NT2/D1 (cell line): ENCODE results near the gene HMGB4.

Source experiments
- YY1 ChIP-seq: IDR thresholded peaks from 2 replicates; pipeline ENCODE4 v1.6.1; 2011; ENCODE audit not compliant: insufficient read length, insufficient read depth
- ZNF274 ChIP-seq: IDR thresholded peaks from 2 replicates; pipeline ENCODE4 v1.6.1; 2011; ENCODE audit warnings: mild to moderate bottlenecking, low read depth, low read length

DNA sequence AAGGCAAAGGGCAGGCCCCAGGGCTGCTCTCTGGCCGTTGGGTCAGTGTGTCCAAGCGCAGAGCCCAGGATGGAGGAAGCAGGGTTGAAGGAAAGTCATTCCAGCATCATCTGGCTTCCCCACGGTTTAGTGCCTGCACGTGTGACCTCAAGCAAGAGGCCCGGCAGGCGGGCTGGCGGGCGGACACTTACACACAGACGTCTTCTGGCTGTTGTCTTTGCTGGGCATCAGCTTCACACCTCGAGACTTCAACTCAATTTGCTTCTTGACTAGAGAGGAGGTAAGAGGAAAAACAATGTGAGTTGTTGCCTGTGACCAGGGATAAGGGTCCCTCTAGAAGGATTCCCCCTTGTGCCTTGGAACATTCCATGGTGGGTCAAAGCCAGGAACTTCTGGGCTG lies 38.4 kb upstream of the HMGB4 start:
- TF ChIP-seq ZNF274 (no peak), YY1 (no peak)
